ENCODE data around the gene ASCC1.

The ASCC1 gene

DNA sequence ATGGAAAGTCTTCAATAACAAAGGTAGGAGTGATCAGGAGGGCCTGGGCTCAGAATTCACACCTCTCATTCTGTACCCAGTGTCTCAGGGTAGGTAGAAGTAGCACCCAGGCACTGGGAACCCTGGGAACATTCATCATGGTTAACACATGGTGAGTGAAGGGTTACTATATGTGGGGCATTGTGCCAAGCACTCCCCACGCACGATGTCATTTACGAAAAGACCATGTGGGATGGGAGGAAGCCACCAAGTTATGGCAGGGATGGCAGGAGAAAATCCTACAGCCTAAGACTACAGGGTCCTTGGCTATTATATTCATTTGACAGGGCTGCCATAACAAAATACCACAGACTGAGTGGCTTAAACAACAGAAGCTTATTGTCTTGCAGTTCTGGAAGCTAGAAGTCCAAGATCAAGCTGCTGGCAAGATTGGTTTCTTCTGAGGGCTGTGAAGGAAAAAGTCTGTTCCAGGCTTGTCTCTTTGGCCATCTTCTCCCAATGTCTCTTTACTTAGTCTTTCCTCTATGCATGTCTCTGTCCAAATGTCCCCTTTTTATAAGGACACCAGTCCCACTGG is 30.0 kb upstream of the ASCC1 start:
- H3K27ac ChIP-seq (ENCODE audit: low read depth, low read length, severe bottlenecking) = no peak overlapping the region
- WGBS, 2 experiments (ENCODE audit: insufficient coverage in 2 of 2) = 92 to 100% methylated on average over 3 of the region's 3 CpGs
- H3K9me3 ChIP-seq (ENCODE audit: control insufficient read depth, low read length) = no peaks in the 10 kb centered on the region
- H3K4me1 ChIP-seq (ENCODE audit: control insufficient read depth, insufficient read depth, low read length, poor library complexity, severe bottlenecking) = peaks cover 25% of the 10 kb centered on the region
- H3K36me3 ChIP-seq (ENCODE audit: control insufficient read depth, insufficient read depth, low read length) = no peaks in the 10 kb centered on the region
- H3K4me3 ChIP-seq (ENCODE audit: extremely low read depth, insufficient read depth, low read length, poor library complexity, severe bottlenecking) = no peak overlapping the region

DNA sequence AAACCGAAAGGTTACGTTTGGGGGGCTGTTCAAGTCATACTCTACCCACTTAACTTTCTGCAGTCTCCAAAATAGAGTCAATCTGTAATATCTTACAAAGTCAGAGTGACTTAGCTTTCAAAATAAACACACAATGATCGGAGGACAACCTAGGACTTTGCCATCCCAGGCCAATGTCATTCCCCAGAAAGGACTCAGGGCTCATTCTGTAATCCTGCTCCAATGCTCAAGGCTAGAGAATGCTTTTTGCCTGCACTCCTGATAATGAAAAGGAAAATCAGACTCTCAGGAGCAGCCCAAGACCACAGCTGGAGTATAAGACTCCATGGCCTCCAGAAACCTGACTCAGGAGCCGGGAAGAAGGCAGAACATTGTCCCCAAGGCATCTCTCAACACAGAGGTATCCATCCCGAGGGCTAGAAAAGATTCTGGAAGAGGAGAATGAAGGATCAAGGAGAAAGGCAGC is 28.5 kb upstream of the ASCC1 start:
- no peak overlapping the region for H3K4me3 ChIP-seq (ENCODE audit: extremely low read depth, insufficient read depth, low read length, poor library complexity, severe bottlenecking)
- H3K4me1 ChIP-seq (ENCODE audit: control insufficient read depth, insufficient read depth, low read length, poor library complexity, severe bottlenecking) = peaks cover 25% of the 10 kb centered on the region
- WGBS, 2 experiments (ENCODE audit: insufficient coverage in 2 of 2) = 78 to 100% methylated on average over 3 to 5 of the region's 5 CpGs
- no peak overlapping the region for H3K27ac ChIP-seq (ENCODE audit: low read depth, low read length, severe bottlenecking)
- H3K9me3 ChIP-seq (ENCODE audit: control insufficient read depth, low read length) = no peaks in the 10 kb centered on the region
- no peaks in the 10 kb centered on the region for H3K36me3 ChIP-seq (ENCODE audit: control insufficient read depth, insufficient read depth, low read length)

DNA sequence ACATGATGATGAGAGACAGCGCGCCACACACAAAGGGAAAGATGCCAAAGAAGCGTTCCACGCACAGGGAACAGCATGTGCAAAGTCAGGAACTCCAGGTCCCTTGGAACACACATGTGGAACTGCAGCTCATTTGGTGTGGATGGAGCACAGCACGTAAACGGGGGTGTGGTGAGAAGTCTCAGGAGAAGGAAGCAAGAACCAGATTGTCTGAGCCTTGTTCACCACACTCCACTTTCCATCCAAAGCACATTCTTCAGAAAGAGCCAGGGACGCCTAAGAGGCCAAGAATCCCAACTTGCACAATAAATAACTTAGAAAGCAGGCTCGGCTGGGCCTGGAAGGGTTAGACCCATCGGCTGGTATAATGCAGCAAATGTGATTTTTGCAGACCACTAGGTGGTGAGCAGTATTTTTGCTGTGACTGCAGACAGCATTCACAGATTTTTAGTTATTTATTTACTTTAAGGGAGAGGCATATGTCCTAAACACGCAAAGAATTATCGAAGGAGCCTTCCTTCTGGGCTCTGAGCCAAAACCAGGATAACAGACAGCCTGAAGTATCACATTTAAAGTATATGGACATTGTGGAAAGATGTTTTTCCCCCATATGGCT is 27.9 kb upstream of the ASCC1 start:
- 92 to 100% methylated on average over 4 to 8 of the region's 11 CpGs for WGBS, 2 experiments (ENCODE audit: insufficient coverage in 2 of 2)
- no peaks in the 10 kb centered on the region for H3K36me3 ChIP-seq (ENCODE audit: control insufficient read depth, insufficient read depth, low read length)
- no peak overlapping the region for H3K27ac ChIP-seq (ENCODE audit: low read depth, low read length, severe bottlenecking)
- H3K4me1 ChIP-seq (ENCODE audit: control insufficient read depth, insufficient read depth, low read length, poor library complexity, severe bottlenecking) = peaks cover 24% of the 10 kb centered on the region
- no peaks in the 10 kb centered on the region for H3K9me3 ChIP-seq (ENCODE audit: control insufficient read depth, low read length)
- H3K4me3 ChIP-seq (ENCODE audit: extremely low read depth, insufficient read depth, low read length, poor library complexity, severe bottlenecking) = no peak overlapping the region

DNA sequence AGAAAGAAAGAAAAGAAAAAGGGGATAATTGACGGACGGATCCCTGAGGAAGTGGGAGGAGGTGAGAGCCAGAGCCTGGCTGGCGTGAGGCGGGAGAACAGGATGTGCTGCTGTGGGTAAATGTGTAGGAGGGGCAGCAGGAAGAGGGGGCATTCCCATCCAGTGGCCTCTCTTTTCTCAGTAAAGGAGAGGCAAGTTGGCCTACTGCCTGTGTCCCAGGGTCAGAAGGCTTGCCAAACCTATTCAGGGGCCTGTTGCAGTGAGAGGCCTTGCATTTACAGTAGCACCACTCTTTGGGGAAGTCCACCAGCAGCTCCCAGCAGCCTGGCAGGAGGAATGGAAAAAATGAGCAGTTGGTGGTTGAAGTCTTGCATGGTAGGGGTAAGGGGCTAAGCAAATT is 26.6 kb upstream of the ASCC1 start:
- Histone ChIP-seq H3K4me3 (ENCODE audit: extremely low read depth, insufficient read depth, low read length, poor library complexity, severe bottlenecking) (no peak overlapping the region), H3K36me3 (ENCODE audit: control insufficient read depth, insufficient read depth, low read length) (no peaks in the 10 kb centered on the region), H3K27ac (ENCODE audit: low read depth, low read length, severe bottlenecking) (peak overlapping the region; percentile 57), H3K4me1 (ENCODE audit: control insufficient read depth, insufficient read depth, low read length, poor library complexity, severe bottlenecking) (peaks cover 11% of the 10 kb centered on the region), H3K9me3 (ENCODE audit: control insufficient read depth, low read length) (no peaks in the 10 kb centered on the region)
- 62 to 65% methylated on average over 2 to 4 of the region's 4 CpGs for WGBS, 2 experiments (ENCODE audit: insufficient coverage in 2 of 2)

DNA sequence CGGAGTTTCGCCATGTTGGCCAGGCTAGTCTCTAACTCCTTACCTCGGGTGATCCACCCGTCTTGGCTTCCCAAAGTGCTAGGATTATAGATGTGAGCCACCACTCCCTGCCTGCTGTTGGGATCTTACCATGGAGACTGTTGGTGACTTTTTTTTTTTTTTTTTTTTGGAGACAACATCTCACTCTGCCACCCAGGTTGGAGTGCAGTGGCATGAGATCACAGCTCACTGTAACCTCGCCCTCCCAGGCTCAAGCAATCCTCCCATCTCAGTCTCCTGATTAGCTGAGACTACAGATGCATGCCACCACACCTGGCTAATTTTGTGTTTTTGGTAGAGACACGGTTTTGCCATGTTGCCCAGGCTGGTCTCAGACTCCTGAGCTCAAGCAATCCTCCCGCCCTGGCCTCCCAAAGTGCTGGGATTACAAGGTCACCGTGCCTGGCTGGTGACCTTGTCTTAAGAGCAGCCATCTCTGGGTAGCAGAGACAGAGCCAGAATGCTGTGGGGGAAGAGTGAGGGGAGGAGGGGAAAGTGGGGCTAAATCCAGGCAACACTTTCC is 25.7 kb upstream of the ASCC1 start:
- H3K27ac ChIP-seq (ENCODE audit: low read depth, low read length, severe bottlenecking) = no peak overlapping the region
- 89 to 92% methylated on average over 6 to 8 of the region's 8 CpGs for WGBS, 2 experiments (ENCODE audit: insufficient coverage in 2 of 2)
- H3K9me3 ChIP-seq (ENCODE audit: control insufficient read depth, low read length) = no peaks in the 10 kb centered on the region
- no peaks in the 10 kb centered on the region for H3K36me3 ChIP-seq (ENCODE audit: control insufficient read depth, insufficient read depth, low read length)
- no peak overlapping the region for H3K4me3 ChIP-seq (ENCODE audit: extremely low read depth, insufficient read depth, low read length, poor library complexity, severe bottlenecking)
- H3K4me1 ChIP-seq (ENCODE audit: control insufficient read depth, insufficient read depth, low read length, poor library complexity, severe bottlenecking) = peaks cover 10% of the 10 kb centered on the region

DNA sequence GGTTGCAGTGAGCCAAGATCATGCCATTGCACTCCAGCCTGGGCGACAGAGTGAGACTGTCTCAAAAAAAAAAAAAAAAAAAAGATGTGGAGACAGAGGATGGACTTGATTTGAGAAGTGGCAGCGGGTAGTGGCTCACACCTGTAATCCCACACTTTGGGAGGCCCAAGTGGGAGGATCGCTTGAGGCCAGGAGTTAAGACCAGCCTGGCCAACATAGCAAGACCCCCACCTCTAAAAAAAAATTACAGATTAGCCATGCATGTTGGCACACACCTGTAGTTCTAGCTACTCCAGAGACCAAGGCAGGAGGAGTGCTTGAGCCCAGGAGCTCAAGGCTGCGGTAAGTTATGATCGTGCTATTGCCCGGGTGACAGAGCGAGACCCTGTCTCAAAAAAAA is 24.3 kb upstream of the ASCC1 start:
- Histone ChIP-seq H3K36me3 (ENCODE audit: control insufficient read depth, insufficient read depth, low read length) (peaks cover 6% of the 10 kb centered on the region), H3K4me3 (ENCODE audit: extremely low read depth, insufficient read depth, low read length, poor library complexity, severe bottlenecking) (no peak overlapping the region), H3K27ac (ENCODE audit: low read depth, low read length, severe bottlenecking) (no peak overlapping the region), H3K4me1 (ENCODE audit: control insufficient read depth, insufficient read depth, low read length, poor library complexity, severe bottlenecking) (peaks cover 10% of the 10 kb centered on the region), H3K9me3 (ENCODE audit: control insufficient read depth, low read length) (no peaks in the 10 kb centered on the region)
- 96 to 100% methylated on average over 3 to 4 of the region's 7 CpGs for WGBS, 2 experiments (ENCODE audit: insufficient coverage in 2 of 2)

DNA sequence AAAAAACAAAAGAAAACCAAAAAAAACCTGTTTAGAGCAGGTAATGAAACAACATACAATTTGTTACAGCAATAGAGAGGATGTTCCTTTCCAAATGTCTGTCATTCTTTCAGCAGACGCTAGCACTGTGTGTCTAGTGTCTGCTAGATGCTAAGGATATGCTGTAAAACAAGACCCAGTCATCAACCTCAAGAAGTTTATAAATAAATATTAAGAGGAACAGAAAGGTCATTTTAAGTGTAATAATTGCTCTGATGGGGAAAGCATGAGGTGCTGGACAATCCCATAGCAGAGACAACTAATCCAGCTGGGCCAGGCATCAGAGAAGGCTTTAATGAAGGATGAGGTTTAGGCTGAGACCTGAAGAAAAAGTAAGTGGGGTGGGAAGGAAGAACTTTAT is 23.3 kb upstream of the ASCC1 start:
- Histone ChIP-seq H3K9me3 (ENCODE audit: control insufficient read depth, low read length) (no peaks in the 10 kb centered on the region), H3K4me3 (ENCODE audit: extremely low read depth, insufficient read depth, low read length, poor library complexity, severe bottlenecking) (no peak overlapping the region), H3K36me3 (ENCODE audit: control insufficient read depth, insufficient read depth, low read length) (peaks cover 10% of the 10 kb centered on the region), H3K27ac (ENCODE audit: low read depth, low read length, severe bottlenecking) (no peak overlapping the region), H3K4me1 (ENCODE audit: control insufficient read depth, insufficient read depth, low read length, poor library complexity, severe bottlenecking) (peaks cover 7% of the 10 kb centered on the region)
- no CpG with 5 or more reads among the region's 1 CpG for WGBS, 2 experiments (ENCODE audit: insufficient coverage in 2 of 2)

DNA sequence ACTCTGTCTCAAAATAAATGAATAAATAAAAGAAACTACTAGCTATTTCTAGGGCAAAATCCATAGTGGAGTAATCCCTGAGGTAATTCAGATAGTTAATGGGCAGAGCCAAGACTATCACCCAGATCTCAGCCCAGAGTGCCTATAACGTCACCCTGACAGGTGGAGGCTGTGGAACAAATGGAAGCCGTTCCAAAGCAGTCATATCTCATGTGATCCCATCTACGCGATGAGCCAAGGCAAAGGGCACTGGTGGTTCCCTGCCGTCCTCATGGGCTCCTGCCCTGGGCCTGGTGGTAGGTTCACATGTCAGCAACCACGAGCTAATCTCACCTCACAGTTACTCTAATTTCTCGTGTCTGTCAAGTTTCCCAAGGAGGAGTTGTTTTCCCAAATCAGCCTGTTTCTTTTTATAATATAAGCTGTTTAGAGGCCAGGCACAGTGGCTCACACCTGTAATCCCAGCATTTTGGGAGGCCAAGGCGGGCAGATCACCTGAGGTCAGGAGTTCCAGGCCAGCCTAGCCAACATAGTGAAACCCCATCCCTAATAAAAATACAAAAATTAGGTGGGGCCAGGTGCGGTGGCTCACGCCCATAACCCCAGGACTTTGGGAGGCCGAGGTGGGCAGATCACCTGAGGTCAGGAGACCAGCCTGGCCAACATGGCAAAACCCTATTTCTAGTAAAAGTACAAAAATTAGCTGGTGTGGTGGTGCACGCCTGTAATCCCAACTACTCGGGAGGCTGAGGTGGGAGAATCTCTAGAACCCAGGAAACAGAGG is 22.5 kb upstream of the ASCC1 start:
- Histone ChIP-seq H3K9me3 (ENCODE audit: control insufficient read depth, low read length) (no peaks in the 10 kb centered on the region), H3K27ac (ENCODE audit: low read depth, low read length, severe bottlenecking) (no peak overlapping the region), H3K4me3 (ENCODE audit: extremely low read depth, insufficient read depth, low read length, poor library complexity, severe bottlenecking) (no peak overlapping the region), H3K36me3 (ENCODE audit: control insufficient read depth, insufficient read depth, low read length) (peaks cover 18% of the 10 kb centered on the region), H3K4me1 (ENCODE audit: control insufficient read depth, insufficient read depth, low read length, poor library complexity, severe bottlenecking) (no peaks in the 10 kb centered on the region)
- WGBS, 2 experiments (ENCODE audit: insufficient coverage in 2 of 2) = 92 to 97% methylated on average over 9 to 10 of the region's 13 CpGs

DNA sequence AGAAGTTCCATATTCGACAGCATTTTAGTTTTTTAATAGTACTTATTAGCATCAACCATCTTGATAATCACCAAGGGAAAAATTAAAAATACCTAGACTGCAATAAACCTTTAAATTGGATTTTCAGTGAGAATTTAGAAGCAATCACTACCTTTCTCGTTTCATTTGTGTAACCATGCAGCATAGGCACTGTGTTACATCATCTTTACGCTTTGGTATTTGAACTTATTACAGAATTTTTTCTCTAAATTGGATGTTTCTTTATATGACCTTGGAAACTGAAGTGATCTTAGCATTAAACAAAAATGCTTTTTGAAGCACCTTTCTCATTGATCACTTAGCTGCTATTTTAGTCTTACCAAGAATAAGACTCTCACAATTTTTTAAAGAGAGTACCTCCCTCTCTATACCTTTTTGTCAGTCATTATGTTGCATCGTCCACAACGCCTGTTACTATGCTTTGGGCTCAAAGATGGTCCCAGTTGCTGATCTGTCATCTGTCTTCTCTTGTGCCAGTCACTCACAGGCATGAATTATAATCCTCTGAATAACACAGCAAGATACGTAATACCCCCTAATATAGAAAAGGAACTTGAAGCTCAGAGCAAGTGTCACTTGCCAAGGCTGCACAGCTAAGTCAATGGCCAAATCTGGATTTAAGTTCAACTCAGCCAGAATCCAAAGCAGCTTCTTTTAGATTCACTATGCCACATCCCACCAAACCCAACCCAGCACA is 19.6 kb upstream of the ASCC1 start:
- no peaks in the 10 kb centered on the region for H3K9me3 ChIP-seq (ENCODE audit: control insufficient read depth, low read length)
- H3K4me3 ChIP-seq (ENCODE audit: extremely low read depth, insufficient read depth, low read length, poor library complexity, severe bottlenecking) = no peak overlapping the region
- 94 to 100% methylated on average over 3 of the region's 6 CpGs for WGBS, 2 experiments (ENCODE audit: insufficient coverage in 2 of 2)
- no peak overlapping the region for H3K27ac ChIP-seq (ENCODE audit: low read depth, low read length, severe bottlenecking)
- no peaks in the 10 kb centered on the region for H3K4me1 ChIP-seq (ENCODE audit: control insufficient read depth, insufficient read depth, low read length, poor library complexity, severe bottlenecking)
- peaks cover 40% of the 10 kb centered on the region for H3K36me3 ChIP-seq (ENCODE audit: control insufficient read depth, insufficient read depth, low read length)

DNA sequence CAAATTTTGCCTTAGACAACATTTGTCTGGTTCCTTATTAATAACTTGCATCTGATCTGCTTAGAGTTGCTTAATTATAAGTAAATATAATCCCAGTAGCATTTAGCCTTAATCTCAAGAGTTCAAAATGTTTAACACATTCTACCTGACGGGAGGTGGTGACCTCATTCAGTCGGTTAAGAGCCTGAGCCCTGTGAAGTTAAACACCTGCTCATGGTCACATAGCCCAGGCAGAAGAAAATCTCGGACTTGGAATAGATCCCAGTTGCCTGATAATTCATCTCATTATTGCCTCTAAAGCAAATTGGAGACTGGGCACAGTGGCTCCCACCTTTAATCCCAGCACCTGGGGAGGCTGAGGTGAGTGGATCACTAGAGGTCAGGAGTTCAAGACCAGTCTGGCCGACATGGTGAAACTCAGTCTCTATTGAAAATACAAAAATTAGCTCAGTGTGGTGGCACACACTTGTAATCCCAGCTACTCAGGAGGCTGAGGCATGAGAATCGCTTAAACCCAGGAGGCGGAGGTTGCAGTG is 18.6 kb upstream of the ASCC1 start:
- Histone ChIP-seq H3K4me1 (ENCODE audit: control insufficient read depth, insufficient read depth, low read length, poor library complexity, severe bottlenecking) (no peaks in the 10 kb centered on the region), H3K36me3 (ENCODE audit: control insufficient read depth, insufficient read depth, low read length) (peaks cover 50% of the 10 kb centered on the region), H3K27ac (ENCODE audit: low read depth, low read length, severe bottlenecking) (no peak overlapping the region), H3K9me3 (ENCODE audit: control insufficient read depth, low read length) (no peaks in the 10 kb centered on the region), H3K4me3 (ENCODE audit: extremely low read depth, insufficient read depth, low read length, poor library complexity, severe bottlenecking) (no peak overlapping the region)
- 89 to 94% methylated on average over 5 to 6 of the region's 6 CpGs for WGBS, 2 experiments (ENCODE audit: insufficient coverage in 2 of 2)

Measured in mesodermal cell (in vitro differentiated cells).